ENCODE results near the gene RAB38.

DNA sequence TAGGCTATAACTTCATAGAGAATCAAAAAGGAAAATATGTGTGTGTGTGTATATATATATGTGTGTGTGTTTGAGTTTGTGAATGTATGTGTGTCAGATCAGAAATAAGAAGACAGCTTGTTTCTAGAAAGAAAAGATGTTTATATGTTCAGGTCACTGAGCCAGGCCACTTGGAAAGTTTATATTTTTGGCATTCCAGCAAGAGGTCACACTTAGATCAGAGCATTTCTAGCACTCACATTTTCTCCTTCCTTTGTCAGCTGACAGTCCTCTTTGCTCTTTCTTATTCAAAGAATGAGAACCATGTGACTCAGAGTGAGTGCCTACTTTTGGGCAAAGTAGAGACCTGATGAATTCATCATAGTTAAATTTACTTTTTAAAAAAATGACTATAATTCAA is 22.9 kb downstream of the RAB38 start:
- no peak for TF ChIP-seq CTCF (IDR thresholded peaks at IDR 0.05; ENCODE audit: borderline replicate concordance, extremely low read depth, low read length, poor library complexity, severe bottlenecking)
- TF ChIP-seq EZH2 (IDR thresholded peaks at IDR 0.05; ENCODE audit: borderline replicate concordance, low read depth, low read length, severe bottlenecking), result no peak
